Keratinocyte (primary cell): ENCODE results near the gene CDH6. TPM values are rescaled to one million over a fixed set of nuclear protein-coding genes. Genes with fewer than 3 reads are reported as not detected.

Source experiments
- DNase-seq: peaks from one replicate; pipeline ENCODE4 v3.0.0-alpha.2; 2011; ENCODE audit warnings: low read depth, missing footprints, low spot score
- FAIRE-seq: peaks from 2 replicates; lab custom pipeline; 2011; peaks lifted over from hg19 to GRCh38; lab: Jason Lieb, UNC
- H2AFZ ChIP-seq: 2 replicates; pipeline ENCODE4 v1.6.0; 2012; ENCODE audit warnings: low read length, control low read depth, inconsistent platforms; ENCODE audit not compliant: control insufficient read depth
- H3K27ac ChIP-seq: 2 replicates; pipeline ENCODE4 v1.5.1; 2011; ENCODE audit warnings: low read length; ENCODE audit not compliant: control insufficient read depth, insufficient read depth
- H3K27me3 ChIP-seq: 3 replicates; pipeline ENCODE4 v1.6.0; 2011; ENCODE audit warnings: low read length; ENCODE audit not compliant: control insufficient read depth, insufficient read depth; ENCODE audit errors: extremely low read depth
- H3K36me3 ChIP-seq, 2 experiments: 2 replicates in 1 of 2; 3 replicates in 1 of 2; pipeline ENCODE4 v1.5.1; 2011; ENCODE audit warnings: low read length in 2 of 2, mild to moderate bottlenecking in 1 of 2; ENCODE audit not compliant: control insufficient read depth in 2 of 2, insufficient read depth in 2 of 2; ENCODE audit errors: extremely low read depth in 1 of 2
- H3K4me1 ChIP-seq: 3 replicates; pipeline ENCODE4 v1.5.1; 2011; ENCODE audit warnings: low read length; ENCODE audit not compliant: control insufficient read depth, insufficient read depth; ENCODE audit errors: extremely low read depth
- H3K4me2 ChIP-seq: 3 replicates; pipeline ENCODE4 v1.6.0; 2011; ENCODE audit warnings: low read depth, low read length; ENCODE audit not compliant: control insufficient read depth, insufficient read depth; ENCODE audit errors: extremely low read depth
- H3K4me3 ChIP-seq, 3 experiments: fragments of 200-600 bp in 1 of 3; sonication (generic) in 1 of 3; 2 replicates in 2 of 3; 3 replicates in 1 of 3; pipeline ENCODE4 v1.5.1; 2011 to 2016; ENCODE audit warnings: low read length in 3 of 3, mild to moderate bottlenecking in 3 of 3, control low read depth in 2 of 3, inconsistent platforms in 1 of 3, low read depth in 1 of 3, mixed read lengths in 1 of 3, mixed run types in 1 of 3, moderate library complexity in 1 of 3; ENCODE audit not compliant: control insufficient read depth in 2 of 3, insufficient read depth in 2 of 3; ENCODE audit errors: extremely low read depth in 1 of 3
- H3K79me2 ChIP-seq: 2 replicates; pipeline ENCODE4 v1.6.0; 2012; ENCODE audit warnings: low read length; ENCODE audit not compliant: control insufficient read depth, insufficient read depth
- H3K9ac ChIP-seq: 3 replicates; pipeline ENCODE4 v1.6.0; 2011; ENCODE audit warnings: low read length; ENCODE audit not compliant: control insufficient read depth, insufficient read depth; ENCODE audit errors: extremely low read depth
- H3K9me1 ChIP-seq: 3 replicates; pipeline ENCODE4 v1.6.0; 2011; ENCODE audit warnings: low read length; ENCODE audit not compliant: control insufficient read depth, insufficient read depth; ENCODE audit errors: extremely low read depth
- H3K9me3 ChIP-seq: 2 replicates; pipeline ENCODE4 v1.5.1; 2012; ENCODE audit warnings: low read depth, low read length; ENCODE audit not compliant: control insufficient read depth
- H4K20me1 ChIP-seq: 3 replicates; pipeline ENCODE4 v1.6.0; 2011; ENCODE audit warnings: low read length; ENCODE audit not compliant: control insufficient read depth, insufficient read depth; ENCODE audit errors: extremely low read depth
- EZH2 ChIP-seq: IDR thresholded peaks from one replicate; pipeline ENCODE4 v1.6.1; 2012; ENCODE audit warnings: inconsistent platforms, mild to moderate bottlenecking, low read length, moderate library complexity
- dilution Hi-C: fragments of 300-500 bp; cut with MboI; formaldehyde crosslinking; loops from one replicate; pipeline ENCODE4 v1.7.0; 2020; ENCODE audit warnings: low sequenced_read_pairs; ENCODE audit not compliant: extremely low pct_ligation_motif_present
- polyA plus RNA-seq, 5 experiments: library from polyadenylated mRNA; depleted of rRNA in 3 of 5; stranded (reverse) in 3 of 5; stranded (forward) in 1 of 5; unstranded in 1 of 5; fragments of >200 nt; gene quantifications; 1 replicate in 1 of 5; 2 replicates in 3 of 5; 3 replicates in 1 of 5; pipeline versions ENCODE4 v1.2.1 to v1.2.3, GENCODE V29; 2011 to 2012; ENCODE audit warnings: missing spikeins in 2 of 5, low read depth in 1 of 5, low replicate concordance in 1 of 5
- TF ChIP-seq, protein P1 (sequence below), 3 experiments: IDR thresholded peaks in 1 of 3; conservative IDR thresholded peaks in 1 of 3; optimal IDR thresholded peaks in 1 of 3; 2 replicates in 2 of 3; 3 replicates in 1 of 3; pipeline versions ENCODE3 to v1.5.1; 2011; ENCODE audit warnings: low read length in 3 of 3, mild to moderate bottlenecking in 3 of 3, moderate library complexity in 2 of 3, control low read depth in 1 of 3, inconsistent platforms in 1 of 3; ENCODE audit not compliant: insufficient read depth in 2 of 3; ENCODE audit errors: extremely low read depth in 1 of 3

Gene CDH6
- polyA plus RNA-seq, 1 donor (not counting 4 experiments of a cell fraction or from before 2014, with no cell fraction given): not detected

DNA sequence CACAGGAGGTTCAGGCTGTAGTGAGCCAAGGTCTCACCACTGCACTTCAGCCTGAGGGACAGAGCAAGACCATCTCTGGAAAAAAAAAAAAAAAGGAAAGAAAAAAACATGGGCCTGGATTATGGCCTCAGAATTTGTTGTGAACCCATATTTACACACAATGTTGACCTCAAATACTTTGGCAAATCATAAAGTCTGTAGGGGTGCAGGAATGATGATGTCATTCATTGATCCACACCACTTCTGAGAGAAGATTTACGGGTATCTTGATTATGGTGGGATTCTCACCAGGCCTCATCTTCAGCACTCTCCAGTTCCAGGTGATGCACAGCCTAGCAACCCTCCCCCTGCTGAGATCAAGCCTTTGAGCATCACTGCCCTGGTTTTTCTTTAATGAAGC, 156.9 kb downstream of the CDH6 start:
- FAIRE-seq: no peak
- TF ChIP-seq, protein P1, sequence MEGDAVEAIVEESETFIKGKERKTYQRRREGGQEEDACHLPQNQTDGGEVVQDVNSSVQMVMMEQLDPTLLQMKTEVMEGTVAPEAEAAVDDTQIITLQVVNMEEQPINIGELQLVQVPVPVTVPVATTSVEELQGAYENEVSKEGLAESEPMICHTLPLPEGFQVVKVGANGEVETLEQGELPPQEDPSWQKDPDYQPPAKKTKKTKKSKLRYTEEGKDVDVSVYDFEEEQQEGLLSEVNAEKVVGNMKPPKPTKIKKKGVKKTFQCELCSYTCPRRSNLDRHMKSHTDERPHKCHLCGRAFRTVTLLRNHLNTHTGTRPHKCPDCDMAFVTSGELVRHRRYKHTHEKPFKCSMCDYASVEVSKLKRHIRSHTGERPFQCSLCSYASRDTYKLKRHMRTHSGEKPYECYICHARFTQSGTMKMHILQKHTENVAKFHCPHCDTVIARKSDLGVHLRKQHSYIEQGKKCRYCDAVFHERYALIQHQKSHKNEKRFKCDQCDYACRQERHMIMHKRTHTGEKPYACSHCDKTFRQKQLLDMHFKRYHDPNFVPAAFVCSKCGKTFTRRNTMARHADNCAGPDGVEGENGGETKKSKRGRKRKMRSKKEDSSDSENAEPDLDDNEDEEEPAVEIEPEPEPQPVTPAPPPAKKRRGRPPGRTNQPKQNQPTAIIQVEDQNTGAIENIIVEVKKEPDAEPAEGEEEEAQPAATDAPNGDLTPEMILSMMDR (optimal IDR thresholded peaks at IDR 0.05 in 1 of 3, IDR thresholded peaks at IDR 0.05 in 1 of 3, conservative IDR thresholded peaks at IDR 0.05 in 1 of 3; ENCODE audit: extremely low read depth in 1 of 3, insufficient read depth in 2 of 3, low read length in 3 of 3): no peak
- TF ChIP-seq EZH2: no peak

GRCh38 chr5:31355337-31355736, 161.9 kb downstream of the CDH6 start:
- Histone ChIP-seq H3K4me1 (no peaks in the 10 kb centered on the region), H3K9me3 (no peaks in the 10 kb centered on the region), H3K4me2 (no peak overlapping the region), H3K9me1 (no peaks in the 10 kb centered on the region), H3K9ac (no peak overlapping the region), H3K27ac (no peak overlapping the region), H2AFZ (no peak overlapping the region), H3K27me3 (no peaks in the 10 kb centered on the region), H3K79me2 (no peaks in the 10 kb centered on the region), H4K20me1 (no peaks in the 10 kb centered on the region), H3K36me3 (no peaks in the 10 kb centered on the region), H3K4me3 (no peak overlapping the region)
- TF ChIP-seq, protein P1 (optimal IDR thresholded peaks at IDR 0.05 in 1 of 3, IDR thresholded peaks at IDR 0.05 in 1 of 3, conservative IDR thresholded peaks at IDR 0.05 in 1 of 3; ENCODE audit: extremely low read depth in 1 of 3, insufficient read depth in 2 of 3, low read length in 3 of 3): no peak
- TF ChIP-seq EZH2: no peak
- DNase-seq (no peak), FAIRE-seq (no peak)
- dilution Hi-C loops: no loop called here

More for the DNA sequence above, 156.9 kb downstream of the CDH6 start:
- Histone ChIP-seq H3K79me2 (no peaks in the 10 kb centered on the region), H3K4me2 (no peak overlapping the region), H3K36me3 (no peaks in the 10 kb centered on the region), H3K27ac (no peak overlapping the region), H4K20me1 (no peaks in the 10 kb centered on the region), H2AFZ (no peak overlapping the region), H3K27me3 (no peaks in the 10 kb centered on the region), H3K9ac (no peak overlapping the region), H3K4me1 (no peaks in the 10 kb centered on the region), H3K9me1 (no peaks in the 10 kb centered on the region), H3K9me3 (no peaks in the 10 kb centered on the region), H3K4me3 (no peak overlapping the region)
- dilution Hi-C loops: no loop called here
- DNase-seq: no peak
